Measurements from ENCODE around the gene UXS1. TPM values are rescaled to one million over a fixed set of nuclear protein-coding genes. Genes with fewer than 3 reads are reported as not detected.

UXS1 gene
- total and polyA plus RNA-seq, 2 donors (not counting 3 experiments of a cell fraction or from before 2014, with no cell fraction given) = 34.2 to 43.2 TPM

- TF ChIP-seq GATA2 (IDR thresholded peaks at IDR 0.05; ENCODE audit: insufficient read depth, insufficient read length, low read depth, low read length) = no peak
- TF ChIP-seq MAX (IDR thresholded peaks at IDR 0.05; ENCODE audit: insufficient read depth, insufficient read length) = no peak
- no peak for TF ChIP-seq JUN (IDR thresholded peaks at IDR 0.05; ENCODE audit: borderline replicate concordance, insufficient read depth, insufficient read length, low read depth)
- no peak for TF ChIP-seq EZH2 (IDR thresholded peaks at IDR 0.05; ENCODE audit: borderline replicate concordance, low read depth, low read length, severe bottlenecking)
- no peak for TF ChIP-seq POLR2A (IDR thresholded peaks at IDR 0.05; ENCODE audit: low read depth, low read length)
Measured at GRCh38 chr2:106122157-106122556, 71.9 kb downstream of the UXS1 start.

GRCh38 chr2:106120432-106120831 lies 73.7 kb downstream of the UXS1 start:
- Histone ChIP-seq H3K79me2 (ENCODE audit: control insufficient read depth, insufficient read depth, low read length) (no peaks in the 10 kb centered on the region), H3K4me3 (replicated peaks in 1 of 3; ENCODE audit: insufficient read depth in 1 of 3, low read depth in 1 of 3, low read length in 3 of 3) (no peak overlapping the region), H3K4me2 (ENCODE audit: insufficient read depth, low read length) (no peak overlapping the region), H4K20me1 (replicated peaks; ENCODE audit: control insufficient read depth, extremely low read depth, insufficient read depth, low read length) (no peaks in the 10 kb centered on the region), H3K9ac (replicated peaks; ENCODE audit: extremely low read depth, insufficient read depth, low read length) (no peak overlapping the region), H3K27me3 (ENCODE audit: control insufficient read depth in 2 of 2, insufficient read depth in 2 of 2, low read length in 2 of 2) (no peaks in the 10 kb centered on the region), H2AFZ (ENCODE audit: low read depth, low read length) (no peak overlapping the region), H3K36me3 (ENCODE audit: control insufficient read depth in 2 of 2, extremely low read depth in 1 of 2, insufficient read depth in 2 of 2, low read length in 2 of 2) (peaks cover 0 to 2% of the 10 kb centered on the region in 2 experiments), H3K9me3 (replicated peaks; ENCODE audit: control insufficient read depth, insufficient read depth, low read length) (no peaks in the 10 kb centered on the region), H3K9me1 (replicated peaks; ENCODE audit: control insufficient read depth, extremely low read depth, insufficient read depth, low read length) (no peaks in the 10 kb centered on the region), H3K27ac (ENCODE audit: insufficient read depth, low read depth, low read length) (no peak overlapping the region), H3K4me1 (ENCODE audit: control insufficient read depth, extremely low read depth, insufficient read depth, low read length) (no peaks in the 10 kb centered on the region)
- intact Hi-C loops (cut with micrococcal nuclease) = no loop called here
- BruUV-seq (replicated peaks) = no TSS peak
- TF ChIP-seq MAX (IDR thresholded peaks at IDR 0.05; ENCODE audit: insufficient read depth, insufficient read length) (no peak), FOS (IDR thresholded peaks at IDR 0.05; ENCODE audit: borderline replicate concordance, insufficient read depth, low read length) (no peak)
- ChIA-PET POLR2A (no interaction called here), CTCF (no interaction called here)
- FAIRE-seq = no peak
- no peak for DNase-seq (ENCODE audit: low read depth, low spot score)
- dilution Hi-C loops (cut with MboI; ENCODE audit: extremely low pct_ligation_motif_present, low sequenced_read_pairs) = no loop called here

More at GRCh38 chr2:106122157-106122556, 71.9 kb downstream of the UXS1 start:
- Histone ChIP-seq H3K27me3 (ENCODE audit: control insufficient read depth in 2 of 2, insufficient read depth in 2 of 2, low read length in 2 of 2) (no peaks in the 10 kb centered on the region), H4K20me1 (replicated peaks; ENCODE audit: control insufficient read depth, extremely low read depth, insufficient read depth, low read length) (no peaks in the 10 kb centered on the region), H3K4me1 (ENCODE audit: control insufficient read depth, extremely low read depth, insufficient read depth, low read length) (no peaks in the 10 kb centered on the region), H3K27ac (ENCODE audit: insufficient read depth, low read depth, low read length) (no peak overlapping the region), H3K79me2 (ENCODE audit: control insufficient read depth, insufficient read depth, low read length) (no peaks in the 10 kb centered on the region), H3K9me1 (replicated peaks; ENCODE audit: control insufficient read depth, extremely low read depth, insufficient read depth, low read length) (no peaks in the 10 kb centered on the region), H3K4me3 (replicated peaks in 1 of 3; ENCODE audit: insufficient read depth in 1 of 3, low read depth in 1 of 3, low read length in 3 of 3) (no peak overlapping the region), H3K36me3 (ENCODE audit: control insufficient read depth in 2 of 2, extremely low read depth in 1 of 2, insufficient read depth in 2 of 2, low read length in 2 of 2) (peaks cover 0 to 2% of the 10 kb centered on the region in 2 experiments), H2AFZ (ENCODE audit: low read depth, low read length) (no peak overlapping the region), H3K4me2 (ENCODE audit: insufficient read depth, low read length) (no peak overlapping the region), H3K9me3 (replicated peaks; ENCODE audit: control insufficient read depth, insufficient read depth, low read length) (no peaks in the 10 kb centered on the region), H3K9ac (replicated peaks; ENCODE audit: extremely low read depth, insufficient read depth, low read length) (no peak overlapping the region)
- DNase-seq (ENCODE audit: low read depth, low spot score) (no peak), FAIRE-seq (no peak)
- dilution Hi-C loops (cut with MboI; ENCODE audit: extremely low pct_ligation_motif_present, low sequenced_read_pairs) = no loop called here
- CTCF ChIA-PET = no interaction called here
- intact Hi-C loops (cut with micrococcal nuclease) = no loop called here
- no TSS peak for BruUV-seq (replicated peaks)
- POLR2A ChIA-PET = no interaction called here
